Large intestine (tissue), 3 donors: ENCODE data around the gene SMIM14. TPM values are rescaled to one million over a fixed set of nuclear protein-coding genes. Genes with fewer than 3 reads are reported as not detected.
"Not testable (repeated sequence)": the region's sequence is repeated elsewhere in the genome, so short reads cannot be mapped to it uniquely, and the experiment has no call there.

Experiments used
- DNase-seq, 2 donors: peaks; one replicate each; pipeline versions ENCODE4 v3.0.0 to v3.0.0-alpha.2; 2013
- H3K27ac ChIP-seq: one replicate; pipeline ENCODE4 v1.5.1; 2013; ENCODE audit warnings: low read length
- H3K27me3 ChIP-seq: 2 replicates; pipeline ENCODE4 v1.6.1; 2013; ENCODE audit warnings: low read length; ENCODE audit not compliant: control insufficient read depth, insufficient read depth
- H3K36me3 ChIP-seq: 2 replicates; pipeline ENCODE4 v1.6.1; 2013; ENCODE audit warnings: low read length; ENCODE audit not compliant: control insufficient read depth, insufficient read depth
- H3K4me1 ChIP-seq: one replicate; pipeline ENCODE4 v1.6.1; 2013; ENCODE audit warnings: low read length; ENCODE audit not compliant: control insufficient read depth, insufficient read depth
- H3K4me3 ChIP-seq: one replicate; pipeline ENCODE4 v1.5.1; 2013; ENCODE audit warnings: low read length
- H3K9me3 ChIP-seq: one replicate; pipeline ENCODE4 v1.6.1; 2013; ENCODE audit warnings: mild to moderate bottlenecking, low read depth, low read length, moderate library complexity; ENCODE audit not compliant: control insufficient read depth
- WGBS: methylation state at CpG from one replicate; pipeline ENCODE4 v1.1.5; 2013; ENCODE audit warnings: low lambda C conversion rate; ENCODE audit not compliant: insufficient coverage; 5-methylcytosine and 5-hydroxymethylcytosine counted together
- polyA plus RNA-seq: library from polyadenylated mRNA; unstranded; fragments of 120-200 nt; gene quantifications from one replicate; pipeline ENCODE4 v1.2.1, GENCODE V29; 2013

Gene SMIM14
- polyA plus RNA-seq, 1 donor, result 21.6 TPM

- DNase-seq, result no peak
- Histone ChIP-seq H3K4me1 (peaks cover 5% of the 10 kb centered on the region), H3K4me3 (no peak overlapping the region), H3K27me3 (no peaks in the 10 kb centered on the region), H3K36me3 (peaks cover 60% of the 10 kb centered on the region), H3K27ac (no peak overlapping the region), H3K9me3 (no peaks in the 10 kb centered on the region)
- no CpG with 5 or more reads among the region's 5 CpGs for WGBS
Measured at GRCh38 chr4:39510348-39510929, 128.2 kb downstream of the SMIM14 start.

- Histone ChIP-seq H3K4me1 (peaks cover 3% of the 10 kb centered on the region), H3K36me3 (peaks cover 70% of the 10 kb centered on the region), H3K9me3 (no peaks in the 10 kb centered on the region), H3K27me3 (no peaks in the 10 kb centered on the region), H3K27ac (no peak overlapping the region), H3K4me3 (no peak overlapping the region)
- peak; percentile 11 to 51 for DNase-seq
- WGBS, result no CpG with 5 or more reads among the region's 1 CpG
Measured at GRCh38 chr4:39505581-39505980, 133.1 kb downstream of the SMIM14 start.

GRCh38 chr4:39504538-39504937 lies 134.1 kb downstream of the SMIM14 start:
- no CpG with 5 or more reads among the region's 2 CpGs for WGBS
- no peak overlapping the region for H3K27ac ChIP-seq
- no peak overlapping the region for H3K4me3 ChIP-seq
- H3K9me3 ChIP-seq, result no peaks in the 10 kb centered on the region
- peaks cover 3% of the 10 kb centered on the region for H3K4me1 ChIP-seq
- no peaks in the 10 kb centered on the region for H3K27me3 ChIP-seq
- H3K36me3 ChIP-seq, result peaks cover 66% of the 10 kb centered on the region
- no peak for DNase-seq

GRCh38 chr4:39502664-39503035 lies 136.0 kb downstream of the SMIM14 start:
- not testable (repeated sequence) for H3K27me3 ChIP-seq, H3K4me3 ChIP-seq, H3K4me1 ChIP-seq, DNase-seq, H3K9me3 ChIP-seq, H3K27ac ChIP-seq
- H3K36me3 ChIP-seq, result peaks cover 60% of the 10 kb centered on the region
- WGBS, result no CpG with 5 or more reads among the region's 4 CpGs

- H3K27me3 ChIP-seq, result no peaks in the 10 kb centered on the region
- no peak overlapping the region for H3K4me3 ChIP-seq
- no peaks in the 10 kb centered on the region for H3K9me3 ChIP-seq
- peaks cover 3% of the 10 kb centered on the region for H3K4me1 ChIP-seq
- peaks cover 55% of the 10 kb centered on the region for H3K36me3 ChIP-seq
- H3K27ac ChIP-seq, result no peak overlapping the region
- DNase-seq, result no peak
Measured at GRCh38 chr4:39502019-39502663, 136.5 kb downstream of the SMIM14 start.

- H3K36me3 ChIP-seq, result peaks cover 30% of the 10 kb centered on the region
- no peaks in the 10 kb centered on the region for H3K9me3 ChIP-seq
- no peaks in the 10 kb centered on the region for H3K4me1 ChIP-seq
- DNase-seq, result no peak
- H3K4me3 ChIP-seq, result no peak overlapping the region
- H3K27me3 ChIP-seq, result no peaks in the 10 kb centered on the region
- no peak overlapping the region for H3K27ac ChIP-seq
Measured at GRCh38 chr4:39498727-39499020, 140.0 kb downstream of the SMIM14 start.

GRCh38 chr4:39497909-39498726 lies 140.5 kb downstream of the SMIM14 start:
- no peaks in the 10 kb centered on the region for H3K27me3 ChIP-seq
- no peaks in the 10 kb centered on the region for H3K9me3 ChIP-seq
- H3K36me3 ChIP-seq, result peaks cover 25% of the 10 kb centered on the region
- H3K4me3 ChIP-seq, result no peak overlapping the region
- DNase-seq, result no peak
- no peak overlapping the region for H3K27ac ChIP-seq
- no CpG with 5 or more reads among the region's 1 CpG for WGBS
- no peaks in the 10 kb centered on the region for H3K4me1 ChIP-seq

Other genes with a start within 250 kb of the SMIM14 start
- 0.75 TPM for gene KLB, start 231.9 kb downstream of the SMIM14 start, polyA plus RNA-seq
- 1,880 TPM for gene RPL9, start 179.9 kb downstream of the SMIM14 start, polyA plus RNA-seq
- gene LIAS, start 179.8 kb downstream of the SMIM14 start, polyA plus RNA-seq, result 30.0 TPM
- gene UGDH, start 111.4 kb downstream of the SMIM14 start, polyA plus RNA-seq, result 64.2 TPM
- gene UBE2K, start 59.3 kb upstream of the SMIM14 start, polyA plus RNA-seq, result 55.5 TPM